Femur (tissue), 1 donor: ENCODE results near the gene AGR3.
"Not testable (repeated sequence)": the region's sequence is repeated elsewhere in the genome, so short reads cannot be mapped to it uniquely, and the experiment has no call there.

Experiments
- DNase-seq: peaks from one replicate; pipeline ENCODE4 v3.0.0-alpha.2; 2017

AGR3 gene

GRCh38 chr7:16889851-16890415 is 8.2 kb upstream of the AGR3 start:
- DNase-seq = no peak

GRCh38 chr7:16889305-16889704 is 7.5 kb upstream of the AGR3 start:
- DNase-seq = no peak

GRCh38 chr7:16883918-16884317 is 2.1 kb upstream of the AGR3 start:
- no peak for DNase-seq

- DNase-seq = no peak
These were observed 1.2 kb downstream of the AGR3 start for GRCh38 chr7:16880554-16880953.

GRCh38 chr7:16879181-16879580 is 2.6 kb downstream of the AGR3 start:
- DNase-seq = no peak

- no peak for DNase-seq
These were observed 5.9 kb downstream of the AGR3 start for GRCh38 chr7:16875861-16876260.

- DNase-seq = no peak
These were observed 7.7 kb downstream of the AGR3 start for GRCh38 chr7:16874066-16874465.

GRCh38 chr7:16867328-16867727 is 14.5 kb downstream of the AGR3 start:
- no peak for DNase-seq

GRCh38 chr7:16853189-16853588 is 28.6 kb downstream of the AGR3 start:
- DNase-seq = not testable (repeated sequence)

GRCh38 chr7:16851829-16852228 is 30.0 kb downstream of the AGR3 start:
- DNase-seq = peak; percentile 32

GRCh38 chr7:16850614-16851466 is 30.9 kb downstream of the AGR3 start:
- no peak for DNase-seq

- no peak for DNase-seq
These were observed 32.3 kb downstream of the AGR3 start for GRCh38 chr7:16849296-16850148.

GRCh38 chr7:16847381-16847860 is 34.4 kb downstream of the AGR3 start:
- no peak for DNase-seq

- no peak for DNase-seq
These were observed 35.1 kb downstream of the AGR3 start for GRCh38 chr7:16846601-16847165.

GRCh38 chr7:16845746-16846145 is 36.0 kb downstream of the AGR3 start:
- no peak for DNase-seq

GRCh38 chr7:16841681-16842080 is 40.1 kb downstream of the AGR3 start:
- DNase-seq = no peak

- no peak for DNase-seq
These were observed 41.7 kb downstream of the AGR3 start for GRCh38 chr7:16840094-16840493.

- DNase-seq = no peak
These were observed 42.1 kb downstream of the AGR3 start for GRCh38 chr7:16839646-16840045.

GRCh38 chr7:16838891-16839290 is 42.9 kb downstream of the AGR3 start:
- DNase-seq = no peak

- DNase-seq = no peak
These were observed 43.4 kb downstream of the AGR3 start for GRCh38 chr7:16838386-16838785.

- no peak for DNase-seq
These were observed 45.3 kb downstream of the AGR3 start for GRCh38 chr7:16836481-16836880.

- no peak for DNase-seq
These were observed 48.4 kb downstream of the AGR3 start for GRCh38 chr7:16833373-16833772.

GRCh38 chr7:16826060-16826459 is 55.7 kb downstream of the AGR3 start:
- DNase-seq = no peak
